ENCODE results near the gene SLCO1B3. TPM values are rescaled to one million over a fixed set of nuclear protein-coding genes. Genes with fewer than 3 reads are reported as not detected.
"Not testable (repeated sequence)": the region's sequence is repeated elsewhere in the genome, so short reads cannot be mapped to it uniquely, and the experiment has no call there.

Gene SLCO1B3, protein sequence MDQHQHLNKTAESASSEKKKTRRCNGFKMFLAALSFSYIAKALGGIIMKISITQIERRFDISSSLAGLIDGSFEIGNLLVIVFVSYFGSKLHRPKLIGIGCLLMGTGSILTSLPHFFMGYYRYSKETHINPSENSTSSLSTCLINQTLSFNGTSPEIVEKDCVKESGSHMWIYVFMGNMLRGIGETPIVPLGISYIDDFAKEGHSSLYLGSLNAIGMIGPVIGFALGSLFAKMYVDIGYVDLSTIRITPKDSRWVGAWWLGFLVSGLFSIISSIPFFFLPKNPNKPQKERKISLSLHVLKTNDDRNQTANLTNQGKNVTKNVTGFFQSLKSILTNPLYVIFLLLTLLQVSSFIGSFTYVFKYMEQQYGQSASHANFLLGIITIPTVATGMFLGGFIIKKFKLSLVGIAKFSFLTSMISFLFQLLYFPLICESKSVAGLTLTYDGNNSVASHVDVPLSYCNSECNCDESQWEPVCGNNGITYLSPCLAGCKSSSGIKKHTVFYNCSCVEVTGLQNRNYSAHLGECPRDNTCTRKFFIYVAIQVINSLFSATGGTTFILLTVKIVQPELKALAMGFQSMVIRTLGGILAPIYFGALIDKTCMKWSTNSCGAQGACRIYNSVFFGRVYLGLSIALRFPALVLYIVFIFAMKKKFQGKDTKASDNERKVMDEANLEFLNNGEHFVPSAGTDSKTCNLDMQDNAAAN
- polyA plus RNA-seq (ENCODE audit: insufficient read length) = not detected

DNA sequence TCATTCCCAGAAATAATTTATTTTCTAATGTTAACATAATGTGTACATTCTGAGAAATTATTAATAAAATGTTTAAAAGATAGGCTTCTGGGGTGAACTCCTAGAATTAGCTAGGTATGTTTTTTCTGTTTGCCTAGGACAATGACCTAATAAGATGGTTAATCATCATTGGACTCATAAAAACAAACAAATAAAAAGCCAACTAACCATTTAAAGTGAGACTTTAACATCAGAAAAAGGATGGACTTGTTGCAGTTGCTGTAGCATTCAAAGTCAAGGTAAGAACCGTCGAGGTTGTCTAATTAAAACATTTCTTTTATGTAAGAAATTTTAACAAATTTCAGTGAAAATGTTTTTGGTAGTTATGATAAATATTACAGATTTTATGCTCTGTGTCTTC is at the start of gene SLCO1B3:
TSS of gene SLCO1B3 (plus strand) at position 219 of the 400 bp plus-strand sequence. CDS start 5,034 bp downstream, outside the sequence.
- no peak for DNase-seq (ENCODE audit: low read depth)

DNA sequence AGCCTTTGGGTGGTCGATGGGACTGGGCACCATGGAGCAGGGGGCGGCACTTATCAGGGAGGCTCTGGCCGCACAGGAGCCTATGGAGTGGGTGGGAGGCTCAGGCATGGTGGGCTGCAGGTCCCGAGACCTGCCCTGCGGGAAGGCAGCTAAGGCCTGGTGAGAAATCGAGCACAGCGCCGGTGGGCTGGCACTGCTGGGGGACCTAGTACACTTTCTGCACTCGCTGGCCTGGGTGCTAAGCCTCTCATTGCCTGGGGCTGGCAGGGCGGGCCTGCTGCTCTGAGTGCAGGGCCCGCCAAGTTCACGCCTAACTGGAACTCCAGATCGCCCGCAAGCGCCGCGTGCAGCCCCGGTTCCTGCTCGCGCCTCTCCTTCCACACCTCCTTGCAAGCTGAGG is 33.1 kb upstream of the SLCO1B3 start:
- DNase-seq (ENCODE audit: low read depth) = no peak

DNA sequence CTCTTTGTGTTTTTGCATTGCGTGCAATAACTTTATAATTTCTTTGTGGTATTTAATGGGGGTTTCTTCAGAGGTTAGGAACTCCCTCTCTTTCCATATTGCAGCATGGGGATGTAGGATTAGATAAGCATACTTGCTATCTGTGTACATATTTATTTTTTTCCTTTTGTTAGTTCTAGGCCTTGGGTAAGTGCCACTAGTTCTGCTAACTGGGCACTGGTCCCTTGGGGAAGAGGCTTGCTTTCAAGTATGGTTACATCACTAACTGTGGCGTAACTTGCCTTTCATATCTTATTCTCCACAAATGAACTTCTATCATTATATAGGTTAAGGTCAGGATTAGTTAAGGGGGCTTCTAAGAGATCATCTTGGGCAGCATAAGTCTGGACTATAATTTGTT is 31.5 kb upstream of the SLCO1B3 start:
- DNase-seq (ENCODE audit: low read depth) = no peak

DNA sequence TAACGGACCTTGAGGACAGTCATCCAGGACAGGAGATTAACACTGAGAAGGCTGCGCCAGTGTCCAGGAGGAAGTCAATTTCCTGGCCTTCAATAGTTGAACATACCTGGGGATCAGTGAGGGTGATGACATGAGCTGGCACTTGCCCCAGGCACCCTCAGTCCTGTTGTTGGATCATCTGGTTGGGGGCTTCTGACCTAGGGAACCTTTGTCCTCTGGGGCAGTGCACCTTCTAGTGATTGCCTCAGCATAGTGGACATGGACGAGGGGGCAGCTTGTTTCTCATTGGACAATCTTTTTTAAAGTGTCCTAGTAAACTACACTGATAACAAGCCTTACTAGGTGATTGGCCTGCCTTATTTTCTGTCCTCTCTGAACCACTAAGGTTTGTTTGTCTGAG is 30.5 kb upstream of the SLCO1B3 start:
- DNase-seq (ENCODE audit: low read depth) = not testable (repeated sequence)

DNA sequence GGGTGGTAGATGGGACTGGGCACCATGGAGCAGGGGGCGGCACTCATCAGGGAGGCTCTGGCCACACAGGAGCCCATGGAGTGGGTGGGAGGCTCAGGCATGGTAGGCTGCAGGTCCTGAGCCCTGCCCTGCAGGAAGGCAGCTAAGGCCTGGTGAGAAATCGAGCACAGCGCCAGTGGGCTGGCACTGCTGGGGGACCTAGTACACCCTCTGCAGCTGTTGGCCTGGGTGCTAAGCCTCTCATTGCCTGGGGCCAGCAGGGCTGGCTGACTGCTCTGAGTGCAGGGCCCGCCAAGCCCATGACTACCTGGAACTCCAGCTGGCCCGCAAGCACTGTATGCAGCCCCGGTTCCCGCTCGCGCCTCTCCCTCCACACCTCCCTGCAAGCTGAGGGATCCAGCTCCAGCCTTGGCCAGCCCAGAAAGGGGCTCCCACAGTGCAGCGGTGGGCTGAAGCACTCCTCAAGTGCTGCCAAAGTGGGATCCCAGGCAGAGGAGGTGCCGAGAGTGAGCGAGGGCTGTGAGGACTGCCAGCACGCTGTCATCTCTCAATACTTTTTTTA is 26.6 kb upstream of the SLCO1B3 start:
- DNase-seq (ENCODE audit: low read depth) = not testable (repeated sequence)

DNA sequence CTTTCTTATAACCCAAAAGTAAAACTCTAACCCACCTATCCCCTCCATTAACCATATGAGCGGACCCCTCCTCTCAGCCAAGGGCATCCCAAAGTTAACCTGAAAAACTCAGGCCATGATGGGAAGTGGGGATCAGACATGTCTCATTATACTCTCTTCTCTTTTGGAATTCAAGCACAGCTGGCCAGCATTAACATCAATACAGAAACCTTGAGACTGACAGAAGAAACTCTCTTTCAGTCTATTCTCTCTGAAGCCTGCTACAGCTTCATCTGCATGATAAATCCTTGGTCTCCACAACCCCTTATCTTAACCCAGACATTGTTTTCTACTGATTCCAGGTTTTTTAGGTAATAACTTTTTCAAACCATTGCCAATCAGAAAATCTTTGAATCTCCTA is 17.5 kb upstream of the SLCO1B3 start:
- no peak for DNase-seq (ENCODE audit: low read depth)

DNA sequence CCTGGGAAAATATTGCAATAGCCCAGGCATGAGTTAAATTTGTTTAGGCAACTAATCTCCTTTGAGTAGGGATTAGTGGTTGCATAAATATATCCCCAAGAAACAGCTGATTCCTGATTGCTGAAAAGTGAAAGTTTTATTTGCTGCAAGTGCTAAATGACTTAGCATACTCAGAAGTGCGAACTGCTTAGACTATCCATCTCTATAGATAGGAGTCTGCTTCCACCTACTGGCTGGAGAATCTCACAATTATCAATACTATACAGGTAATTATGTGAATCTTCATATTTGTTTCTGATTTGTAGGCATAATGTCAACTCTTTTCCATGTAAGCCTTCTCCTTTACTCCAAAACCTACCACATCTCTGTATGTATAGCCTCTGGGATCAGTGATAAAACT is 12.0 kb upstream of the SLCO1B3 start:
- DNase-seq (ENCODE audit: low read depth) = no peak

DNA sequence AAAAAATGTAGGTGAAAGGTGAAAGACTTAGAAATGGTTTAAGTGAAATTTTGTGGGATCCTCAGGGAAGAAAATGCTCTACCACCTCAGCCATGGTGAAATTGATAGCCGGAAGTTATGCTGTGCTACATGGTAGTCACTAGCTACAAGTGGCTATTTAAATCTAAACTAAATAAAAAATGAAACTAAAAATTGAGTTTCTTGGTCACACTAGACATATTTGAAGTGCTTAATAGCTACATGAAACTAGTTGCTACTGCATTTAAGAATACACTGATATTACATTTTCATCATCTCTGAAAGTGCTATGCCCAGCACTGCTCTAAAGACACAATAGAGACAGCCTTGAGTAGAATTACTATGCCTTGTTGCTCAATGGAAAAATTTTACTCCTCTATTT is 10.3 kb upstream of the SLCO1B3 start:
- DNase-seq (ENCODE audit: low read depth) = no peak

DNA sequence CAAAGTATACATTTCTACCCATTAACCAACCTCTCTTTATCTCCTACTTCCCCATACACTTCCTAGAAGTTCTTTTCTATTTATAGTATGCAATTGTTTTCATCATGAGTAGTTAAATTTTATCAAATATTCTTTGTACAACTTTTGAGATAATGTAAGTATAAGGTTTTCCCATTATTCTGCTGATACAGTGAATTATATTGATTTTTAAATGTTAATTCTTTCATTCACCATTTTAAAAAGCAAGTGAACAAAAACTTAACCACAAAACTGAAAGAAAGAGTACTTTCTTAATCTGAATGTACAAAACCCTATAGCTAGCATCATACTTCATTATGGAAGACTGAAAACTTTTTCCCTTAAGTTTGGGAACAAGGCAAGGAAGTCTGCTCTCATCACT is 9.5 kb upstream of the SLCO1B3 start:
- DNase-seq (ENCODE audit: low read depth) = no peak

DNA sequence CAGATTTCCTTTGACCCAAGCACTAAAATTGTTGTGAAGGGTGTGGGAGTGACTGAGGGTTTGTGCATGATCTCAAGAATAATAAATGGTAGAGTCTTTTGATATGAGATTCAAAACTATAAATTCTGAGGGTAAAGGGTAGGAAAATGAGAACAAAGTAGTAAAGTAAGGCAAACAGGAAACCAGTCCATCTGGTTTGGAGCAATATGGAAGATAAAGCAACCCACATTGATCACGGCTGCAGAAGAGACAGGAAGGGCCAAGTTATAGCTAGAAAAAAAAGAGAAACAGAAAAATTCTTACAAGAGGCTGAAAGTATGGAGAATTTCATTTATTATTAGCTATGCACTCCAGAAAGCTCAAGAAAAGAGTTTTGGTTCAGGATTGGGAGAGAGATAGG is 4.6 kb upstream of the SLCO1B3 start:
- DNase-seq (ENCODE audit: low read depth) = no peak

DNA sequence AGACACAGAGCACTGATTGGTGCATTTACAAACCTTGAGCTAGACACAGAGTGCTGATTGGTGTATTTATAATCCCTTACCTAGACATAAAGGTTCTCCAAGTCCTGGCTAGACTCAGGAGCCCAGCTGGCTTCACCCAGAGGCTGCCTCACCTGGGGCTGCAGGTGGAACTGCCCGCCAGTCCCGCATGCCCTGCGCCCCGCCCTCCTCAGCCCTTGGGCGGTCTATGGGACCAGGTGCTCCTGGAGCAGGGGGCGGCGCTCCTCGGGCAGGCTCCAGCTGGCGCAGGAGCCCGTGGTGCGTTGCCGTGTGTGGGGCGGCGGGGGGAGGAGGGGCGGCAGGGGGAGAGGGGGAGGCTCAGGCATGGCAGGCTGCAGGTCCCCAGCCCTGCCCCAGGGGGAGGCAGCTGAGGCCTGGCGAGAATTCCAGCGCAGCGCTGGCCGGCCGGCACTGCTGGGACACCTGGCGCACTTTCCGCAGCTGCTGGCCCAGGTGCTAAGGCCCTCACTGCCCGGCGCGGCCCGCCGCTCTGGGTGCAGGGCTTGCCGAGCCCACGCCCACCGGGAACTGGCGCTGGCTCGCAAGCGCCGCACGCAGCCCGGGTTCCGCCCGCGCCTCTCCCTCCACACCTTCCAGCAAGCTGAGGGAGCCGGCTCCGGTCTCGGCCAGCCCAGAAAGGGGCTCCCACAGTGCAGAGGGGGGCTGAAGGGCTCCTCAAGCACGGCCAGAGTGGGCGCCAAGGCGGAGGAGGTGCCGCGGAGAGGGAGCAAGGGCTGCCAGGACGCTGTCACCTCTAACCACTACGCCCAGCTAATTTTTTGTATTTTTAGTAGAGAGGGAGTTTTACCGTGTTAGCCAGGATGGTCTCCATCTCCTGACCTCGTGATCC is 3.1 kb upstream of the SLCO1B3 start:
- no peak for DNase-seq (ENCODE audit: low read depth)

DNA sequence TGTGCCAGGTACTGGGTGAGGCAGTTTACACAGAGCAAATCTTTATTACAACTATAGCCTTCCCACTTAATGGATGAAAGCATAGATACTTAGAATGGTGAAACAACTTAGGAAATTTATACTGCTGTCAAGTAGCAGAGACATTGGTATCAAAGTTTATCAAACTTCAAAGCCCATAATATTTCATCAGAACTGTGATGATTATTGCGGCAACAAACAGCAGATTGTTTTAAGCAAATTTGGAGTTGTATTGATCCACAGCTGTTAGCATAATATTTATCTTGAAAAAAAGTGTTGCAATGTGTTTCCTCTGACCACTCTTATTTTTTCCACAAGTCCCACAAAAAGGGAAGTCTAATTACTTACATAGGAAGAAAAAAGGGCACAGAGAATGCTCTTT is 2.0 kb upstream of the SLCO1B3 start:
- DNase-seq (ENCODE audit: low read depth) = no peak

DNA sequence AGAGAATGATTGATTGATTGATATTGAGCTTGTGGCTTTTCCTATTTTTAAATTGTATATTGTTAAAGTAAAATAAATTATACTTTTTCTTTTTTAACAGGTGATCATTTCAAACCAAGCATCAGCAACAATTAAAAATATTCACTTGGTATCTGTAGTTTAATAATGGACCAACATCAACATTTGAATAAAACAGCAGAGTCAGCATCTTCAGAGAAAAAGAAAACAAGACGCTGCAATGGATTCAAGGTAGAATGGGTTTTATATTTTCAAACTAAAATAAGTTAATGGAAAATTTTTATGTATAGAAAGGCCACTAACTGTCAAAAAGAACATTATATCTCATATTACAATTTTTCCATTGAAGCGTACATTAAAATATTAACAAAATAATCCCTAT is 5.1 kb downstream of the SLCO1B3 start:
- DNase-seq (ENCODE audit: low read depth) = no peak

DNA sequence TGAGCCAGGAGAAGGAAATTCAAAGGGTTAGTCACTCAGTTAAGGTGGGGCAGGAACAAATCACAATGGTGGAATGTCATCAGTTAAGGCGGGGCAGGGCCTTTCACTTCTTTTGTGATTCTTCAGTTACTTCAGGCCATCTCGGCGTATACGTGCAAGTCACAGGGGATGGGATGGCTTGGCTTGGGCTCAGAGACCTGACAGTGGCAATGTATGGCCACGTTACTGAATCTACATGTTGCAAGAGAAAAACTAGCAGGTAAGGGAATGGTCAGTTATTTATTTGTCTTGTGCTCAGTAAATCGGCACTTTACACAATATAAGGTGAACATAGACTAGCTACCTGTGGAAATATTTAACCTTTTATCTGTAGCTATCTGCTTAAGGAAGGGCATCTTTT is 11.9 kb downstream of the SLCO1B3 start:
- DNase-seq (ENCODE audit: low read depth) = no peak

DNA sequence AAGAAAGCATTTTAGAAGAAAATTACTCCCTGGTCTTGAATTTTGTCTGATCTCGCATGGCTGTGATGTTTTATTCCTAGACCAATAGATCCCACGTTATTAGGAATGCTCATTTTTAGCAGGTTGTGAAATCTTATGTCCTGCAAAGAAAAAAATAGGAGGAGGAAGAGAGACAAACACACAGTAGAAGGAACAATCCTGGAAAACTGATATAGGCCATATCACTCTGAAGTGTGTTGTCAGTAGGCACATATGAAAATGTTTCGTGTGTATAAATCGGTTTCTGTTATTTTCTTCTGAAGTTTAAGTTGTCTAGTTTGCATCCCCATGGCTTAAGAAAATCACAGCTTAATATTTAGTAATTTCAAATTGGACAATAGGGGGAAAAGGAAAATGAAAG is 12.4 kb downstream of the SLCO1B3 start:
- no peak for DNase-seq (ENCODE audit: low read depth)

DNA sequence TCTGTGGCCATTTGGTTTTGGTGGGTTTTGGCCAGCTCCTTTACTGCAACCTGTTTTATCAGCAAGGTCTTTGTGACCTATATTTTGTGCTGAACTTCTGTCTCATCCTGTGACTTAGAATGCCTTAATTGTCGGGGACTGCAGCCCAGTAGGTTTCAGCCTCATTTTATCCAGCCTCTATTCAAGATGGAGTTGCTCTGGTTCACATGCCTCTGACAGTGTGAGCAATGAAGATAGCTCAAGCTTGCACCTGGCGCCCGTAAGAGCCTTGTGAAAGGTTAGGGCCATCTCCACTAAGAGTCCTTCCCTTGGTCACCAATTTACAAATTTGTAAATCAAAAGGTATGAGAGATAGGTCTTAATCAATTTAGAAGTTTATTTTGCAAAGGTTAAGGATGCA is 19.4 kb downstream of the SLCO1B3 start:
- no peak for DNase-seq (ENCODE audit: low read depth)

DNA sequence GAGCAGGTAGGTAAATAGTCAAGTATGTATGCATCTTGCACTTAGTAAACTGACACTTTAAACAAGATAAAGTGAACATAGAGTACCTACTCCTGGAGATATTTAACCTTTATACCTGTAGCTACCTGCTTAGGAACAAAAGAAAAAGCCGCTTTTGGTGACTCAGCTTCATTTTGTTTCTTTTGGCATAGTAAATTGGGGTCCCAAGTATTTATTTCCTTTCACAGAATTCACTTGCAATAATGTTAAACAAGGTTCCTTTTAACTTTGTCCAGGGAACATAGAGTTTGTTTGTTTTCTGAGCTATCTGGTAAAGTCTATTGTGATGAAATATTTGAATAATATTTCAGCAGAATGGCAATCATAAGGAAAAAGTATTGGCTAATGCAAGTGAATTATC is 20.0 kb downstream of the SLCO1B3 start:
- no peak for DNase-seq (ENCODE audit: low read depth)

DNA sequence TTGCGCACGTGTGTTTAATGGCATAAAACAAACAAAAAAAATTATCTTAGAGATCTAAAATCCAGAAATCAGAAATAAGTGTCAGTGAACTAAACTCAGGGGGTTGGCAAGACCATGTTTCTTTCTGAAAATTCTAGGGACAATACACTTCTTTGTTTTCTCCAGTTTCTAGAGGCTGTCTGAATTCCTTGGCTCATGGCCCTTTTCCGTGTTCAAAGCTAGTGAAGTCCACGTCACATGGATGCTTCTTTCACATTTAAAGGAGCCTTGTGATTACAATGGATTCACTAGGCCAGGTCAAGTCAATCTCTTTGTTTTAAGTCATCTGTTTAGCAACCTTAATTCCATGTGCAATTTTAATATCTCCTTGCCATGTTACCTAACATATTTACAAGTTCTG is 22.4 kb downstream of the SLCO1B3 start:
- no peak for DNase-seq (ENCODE audit: low read depth)

DNA sequence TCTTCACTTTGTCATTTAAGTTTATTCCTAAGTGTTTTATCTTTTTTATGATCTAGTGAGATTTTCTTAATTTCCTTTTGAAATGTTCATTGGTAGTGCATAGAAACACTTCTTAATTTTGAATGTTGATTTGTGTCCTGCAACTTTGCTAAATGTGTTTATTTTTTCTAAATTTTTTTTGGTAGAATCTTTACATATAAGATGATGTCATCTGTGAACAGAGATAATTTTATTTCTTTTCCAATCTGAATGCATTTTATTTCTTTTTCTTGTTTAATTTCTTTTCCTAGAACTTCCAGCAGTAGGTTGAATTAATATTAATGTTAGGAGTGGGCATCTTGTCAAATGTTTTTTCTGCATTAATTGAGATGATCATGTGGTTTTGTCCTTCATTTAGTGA is 42.1 kb downstream of the SLCO1B3 start:
- DNase-seq (ENCODE audit: low read depth) = no peak

DNA sequence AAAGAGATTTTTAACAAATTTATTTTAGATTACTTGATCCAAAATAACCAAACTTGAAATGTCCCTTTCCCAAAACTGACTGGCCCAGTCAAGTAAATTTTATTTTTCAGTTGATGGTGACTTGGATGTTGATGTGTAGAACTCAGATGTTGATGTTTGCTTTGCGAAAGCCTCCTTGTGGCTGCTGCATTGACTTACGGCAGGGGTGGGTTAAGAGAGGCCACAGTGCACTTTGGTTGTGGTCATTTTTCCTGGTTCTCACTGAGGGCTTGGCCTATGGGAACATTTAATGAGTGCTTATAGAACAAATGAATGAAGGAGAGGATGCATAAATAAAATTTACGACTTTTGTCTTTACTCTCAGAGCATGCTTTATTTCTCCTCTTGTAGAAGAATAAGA is 52.6 kb downstream of the SLCO1B3 start:
- DNase-seq (ENCODE audit: low read depth) = no peak

DNA sequence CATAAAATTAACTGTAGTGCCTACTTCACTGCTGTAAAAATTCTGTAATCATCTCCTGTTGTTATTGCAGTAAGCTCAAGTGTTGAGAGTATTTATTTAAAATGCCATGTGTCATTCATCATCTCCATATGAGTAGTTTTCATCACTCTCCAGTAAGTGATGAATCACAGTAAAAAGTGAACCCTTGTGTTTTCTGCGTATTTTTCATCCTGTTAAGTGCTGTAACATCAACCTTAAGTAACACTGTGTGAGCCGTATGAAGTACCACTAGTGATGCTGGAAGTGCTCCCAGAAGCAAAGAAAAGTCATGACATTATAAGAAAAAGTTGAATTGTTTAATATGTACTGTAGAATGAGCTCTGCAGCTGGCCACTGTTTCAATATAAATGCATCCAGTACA is 55.4 kb downstream of the SLCO1B3 start:
- no peak for DNase-seq (ENCODE audit: low read depth)

DNA sequence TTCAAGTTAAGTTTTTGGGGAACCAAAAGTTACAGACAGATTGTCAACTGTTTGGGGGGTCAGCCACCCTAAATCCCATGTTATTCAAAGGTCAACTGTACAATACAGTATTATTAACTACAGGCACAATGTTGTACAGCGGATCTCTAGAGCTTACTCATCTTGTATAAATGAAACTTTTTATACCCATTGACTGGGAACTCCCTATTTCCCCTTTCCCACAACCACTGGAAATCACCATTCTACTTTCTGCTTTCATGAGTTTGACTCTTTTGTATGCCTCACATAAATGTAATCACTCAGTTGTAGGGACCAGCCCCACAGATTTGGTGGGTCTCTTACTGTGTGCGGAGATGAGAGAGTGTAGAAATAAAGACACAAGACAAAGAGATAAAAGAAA is 57.8 kb downstream of the SLCO1B3 start:
- DNase-seq (ENCODE audit: low read depth) = no peak

Data from forelimb muscle (tissue), 1 donor.